ENCODE data around the gene LDLRAD3. TPM values are rescaled to one million over a fixed set of nuclear protein-coding genes. Genes with fewer than 3 reads are reported as not detected.

Gene LDLRAD3
- total RNA-seq, 1 donor from 2014 or later, result 19.6 TPM

DNA sequence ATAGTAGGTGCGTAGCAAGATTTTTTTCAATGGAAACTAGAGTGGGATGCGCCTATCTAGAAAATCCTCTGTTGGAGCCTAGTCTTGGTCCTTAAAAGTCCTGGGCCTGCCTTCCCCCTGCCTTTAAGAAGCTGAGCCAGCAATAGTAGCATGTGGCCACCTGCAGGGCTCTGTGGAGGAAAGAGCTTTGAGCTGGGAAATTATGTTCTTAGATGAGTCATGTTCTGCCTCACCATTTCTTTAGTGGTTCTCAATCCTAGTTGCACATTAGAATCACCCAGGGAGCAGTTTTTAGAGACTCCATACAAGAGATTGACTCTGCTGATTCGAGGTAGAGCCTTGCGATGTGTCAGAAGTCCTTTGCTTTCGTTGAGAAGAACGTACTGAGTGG is 211.9 kb downstream of the LDLRAD3 start:
- H3K36me3 Mint-ChIP-seq (ENCODE audit: insufficient read depth), result no peaks in the 10 kb centered on the region
- no peak for DNase-seq (ENCODE audit: low spot score, unreplicated experiment)
- no peak overlapping the region for H3K27ac Mint-ChIP-seq
- no peak overlapping the region for H3K4me3 Mint-ChIP-seq (ENCODE audit: low read depth)
- TF ChIP-seq, protein P1, sequence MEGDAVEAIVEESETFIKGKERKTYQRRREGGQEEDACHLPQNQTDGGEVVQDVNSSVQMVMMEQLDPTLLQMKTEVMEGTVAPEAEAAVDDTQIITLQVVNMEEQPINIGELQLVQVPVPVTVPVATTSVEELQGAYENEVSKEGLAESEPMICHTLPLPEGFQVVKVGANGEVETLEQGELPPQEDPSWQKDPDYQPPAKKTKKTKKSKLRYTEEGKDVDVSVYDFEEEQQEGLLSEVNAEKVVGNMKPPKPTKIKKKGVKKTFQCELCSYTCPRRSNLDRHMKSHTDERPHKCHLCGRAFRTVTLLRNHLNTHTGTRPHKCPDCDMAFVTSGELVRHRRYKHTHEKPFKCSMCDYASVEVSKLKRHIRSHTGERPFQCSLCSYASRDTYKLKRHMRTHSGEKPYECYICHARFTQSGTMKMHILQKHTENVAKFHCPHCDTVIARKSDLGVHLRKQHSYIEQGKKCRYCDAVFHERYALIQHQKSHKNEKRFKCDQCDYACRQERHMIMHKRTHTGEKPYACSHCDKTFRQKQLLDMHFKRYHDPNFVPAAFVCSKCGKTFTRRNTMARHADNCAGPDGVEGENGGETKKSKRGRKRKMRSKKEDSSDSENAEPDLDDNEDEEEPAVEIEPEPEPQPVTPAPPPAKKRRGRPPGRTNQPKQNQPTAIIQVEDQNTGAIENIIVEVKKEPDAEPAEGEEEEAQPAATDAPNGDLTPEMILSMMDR (IDR thresholded peaks at IDR 0.05; ENCODE audit: unreplicated experiment), result no peak
- H3K27me3 Mint-ChIP-seq, result no peaks in the 10 kb centered on the region
- H3K4me1 Mint-ChIP-seq (ENCODE audit: low read depth), result peaks cover 26% of the 10 kb centered on the region
- no peaks in the 10 kb centered on the region for H3K9me3 Mint-ChIP-seq (ENCODE audit: low read depth)

DNA sequence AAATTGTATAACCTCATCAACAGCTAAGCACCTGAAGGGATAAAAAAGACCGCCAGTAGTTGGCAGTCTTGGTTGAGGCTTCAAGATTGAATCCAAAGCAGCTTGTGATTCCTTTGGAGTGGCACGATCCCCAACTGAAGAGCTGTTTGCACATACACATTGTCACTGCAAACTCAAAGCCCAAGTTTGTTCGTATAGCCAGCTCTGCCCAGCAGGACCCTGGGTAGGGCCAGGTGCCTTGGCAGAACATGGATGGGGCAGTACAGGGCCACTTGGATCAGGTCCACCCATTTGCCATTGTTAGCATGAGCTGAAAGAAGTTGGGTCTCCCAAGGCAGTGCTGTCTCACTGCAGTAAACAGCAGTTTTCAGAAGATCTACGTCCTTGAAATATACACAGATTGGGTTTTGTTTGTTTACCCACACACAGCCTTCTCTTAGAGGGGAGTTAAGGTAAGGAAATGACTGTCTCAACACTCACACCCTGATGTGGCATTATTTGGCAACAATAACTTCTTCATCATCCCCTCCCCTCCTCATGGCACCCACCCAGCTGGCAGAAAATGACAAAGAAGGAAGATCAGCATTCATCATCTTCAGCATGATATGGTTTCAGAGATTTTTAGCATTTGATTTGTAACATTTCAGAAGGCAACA is 212.4 kb downstream of the LDLRAD3 start:
- Mint-ChIP-seq H3K4me3 (ENCODE audit: low read depth) (no peak overlapping the region), H3K27ac (no peak overlapping the region), H3K9me3 (ENCODE audit: low read depth) (no peaks in the 10 kb centered on the region), H3K27me3 (no peaks in the 10 kb centered on the region), H3K36me3 (ENCODE audit: insufficient read depth) (no peaks in the 10 kb centered on the region), H3K4me1 (ENCODE audit: low read depth) (peaks cover 26% of the 10 kb centered on the region)
- DNase-seq (ENCODE audit: low spot score, unreplicated experiment), result no peak
- TF ChIP-seq, protein P1 (IDR thresholded peaks at IDR 0.05; ENCODE audit: unreplicated experiment), result no peak

DNA sequence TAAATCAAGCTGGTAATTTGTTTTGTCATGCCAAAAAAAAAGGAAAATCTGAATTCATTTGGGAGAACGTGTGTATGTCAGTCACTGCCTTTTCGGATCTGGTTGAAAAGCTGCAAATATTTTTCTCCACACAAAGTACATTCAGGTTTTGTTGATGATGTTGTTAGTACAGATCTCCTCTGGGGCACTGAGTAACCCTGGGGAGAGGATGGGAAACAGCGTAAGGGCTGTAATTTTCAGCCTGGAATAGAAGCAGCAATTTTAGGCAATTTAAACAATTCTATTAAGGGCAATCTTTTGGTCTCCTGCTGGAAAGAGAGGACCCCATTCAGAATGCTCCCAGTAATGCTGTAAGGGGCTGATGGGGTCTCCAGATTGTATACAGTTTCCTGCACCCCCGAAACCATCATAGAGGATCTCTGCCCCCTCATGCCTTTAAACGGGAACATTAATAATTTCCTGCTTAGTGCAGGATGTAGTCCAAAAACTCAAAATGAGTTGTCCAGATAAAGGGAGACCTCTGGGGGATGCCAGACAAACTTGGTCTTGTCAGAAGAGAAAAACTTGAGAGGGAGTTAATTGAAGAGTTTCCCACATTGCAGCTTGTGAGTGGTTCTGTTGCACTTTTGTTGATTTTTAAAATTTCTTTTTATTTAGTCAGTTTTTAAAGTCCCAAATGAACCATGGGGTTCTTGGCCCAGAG is 213.1 kb downstream of the LDLRAD3 start:
- Mint-ChIP-seq H3K36me3 (ENCODE audit: insufficient read depth) (no peaks in the 10 kb centered on the region), H3K4me1 (ENCODE audit: low read depth) (peaks cover 26% of the 10 kb centered on the region), H3K4me3 (ENCODE audit: low read depth) (no peak overlapping the region), H3K27me3 (no peaks in the 10 kb centered on the region), H3K9me3 (ENCODE audit: low read depth) (no peaks in the 10 kb centered on the region), H3K27ac (no peak overlapping the region)
- TF ChIP-seq, protein P1 (IDR thresholded peaks at IDR 0.05; ENCODE audit: unreplicated experiment), result no peak
- DNase-seq (ENCODE audit: low spot score, unreplicated experiment), result no peak

DNA sequence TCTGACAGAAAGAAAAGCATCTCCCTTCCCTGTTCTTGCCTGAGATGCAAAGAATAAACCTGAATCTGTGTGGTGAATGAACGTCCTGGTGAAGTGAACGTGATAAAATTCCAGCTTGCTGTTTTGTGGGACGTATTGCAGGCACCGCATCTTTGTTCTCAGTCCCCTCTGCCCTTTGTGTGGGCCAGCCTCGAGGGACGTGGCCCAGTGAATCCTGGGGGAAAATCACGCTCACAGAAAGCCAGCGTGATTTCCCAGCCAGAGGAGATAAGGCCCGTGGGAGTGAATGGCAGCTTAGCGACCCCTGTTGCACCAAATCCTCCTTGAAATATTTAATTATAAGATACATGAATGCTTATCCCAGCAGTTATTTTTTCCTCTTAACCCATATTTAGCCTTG is 216.2 kb downstream of the LDLRAD3 start:
- Mint-ChIP-seq H3K36me3 (ENCODE audit: insufficient read depth) (no peaks in the 10 kb centered on the region), H3K4me3 (ENCODE audit: low read depth) (no peak overlapping the region)
- TF ChIP-seq, protein P1 (IDR thresholded peaks at IDR 0.05; ENCODE audit: unreplicated experiment), result no peak

DNA sequence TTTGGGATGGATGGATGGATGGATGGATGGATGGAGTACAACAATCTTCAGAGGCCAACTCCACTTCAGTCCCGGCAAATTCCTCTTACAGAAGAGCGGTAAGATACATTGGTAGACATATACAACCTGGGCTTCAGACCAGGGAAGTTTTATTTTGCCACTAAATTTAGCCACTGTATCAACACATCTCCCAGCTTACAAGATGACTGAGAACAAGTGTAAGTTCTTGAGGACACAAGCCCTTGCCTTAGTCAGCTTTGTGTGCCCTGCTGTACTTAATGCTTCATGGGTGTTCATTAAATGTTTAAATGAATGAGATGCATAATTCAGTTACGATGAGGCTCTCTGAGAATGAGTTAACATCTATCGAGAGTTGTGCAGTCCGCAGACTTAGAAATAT is 217.7 kb downstream of the LDLRAD3 start:
- no peak for DNase-seq (ENCODE audit: low spot score, unreplicated experiment)
- Mint-ChIP-seq H3K9me3 (ENCODE audit: low read depth) (no peaks in the 10 kb centered on the region), H3K4me1 (ENCODE audit: low read depth) (peaks cover 5% of the 10 kb centered on the region), H3K36me3 (ENCODE audit: insufficient read depth) (no peaks in the 10 kb centered on the region), H3K27ac (no peak overlapping the region), H3K4me3 (ENCODE audit: low read depth) (no peak overlapping the region), H3K27me3 (no peaks in the 10 kb centered on the region)
- TF ChIP-seq, protein P1 (IDR thresholded peaks at IDR 0.05; ENCODE audit: unreplicated experiment), result no peak

More for the DNA sequence above, 216.2 kb downstream of the LDLRAD3 start:
- no peaks in the 10 kb centered on the region for H3K9me3 Mint-ChIP-seq (ENCODE audit: low read depth)
- no peak overlapping the region for H3K27ac Mint-ChIP-seq
- H3K4me1 Mint-ChIP-seq (ENCODE audit: low read depth), result peaks cover 5% of the 10 kb centered on the region
- no peaks in the 10 kb centered on the region for H3K27me3 Mint-ChIP-seq
- DNase-seq (ENCODE audit: low spot score, unreplicated experiment), result no peak

Data from progenitor cell of endocrine pancreas (in vitro differentiated cells).